ENCODE results near the gene CMC2. TPM values are rescaled to one million over a fixed set of nuclear protein-coding genes. Genes with fewer than 3 reads are reported as not detected.

The CMC2 gene
- total RNA-seq, 2 experiments from 2014 or later, result 89.1 to 99.8 TPM

DNA sequence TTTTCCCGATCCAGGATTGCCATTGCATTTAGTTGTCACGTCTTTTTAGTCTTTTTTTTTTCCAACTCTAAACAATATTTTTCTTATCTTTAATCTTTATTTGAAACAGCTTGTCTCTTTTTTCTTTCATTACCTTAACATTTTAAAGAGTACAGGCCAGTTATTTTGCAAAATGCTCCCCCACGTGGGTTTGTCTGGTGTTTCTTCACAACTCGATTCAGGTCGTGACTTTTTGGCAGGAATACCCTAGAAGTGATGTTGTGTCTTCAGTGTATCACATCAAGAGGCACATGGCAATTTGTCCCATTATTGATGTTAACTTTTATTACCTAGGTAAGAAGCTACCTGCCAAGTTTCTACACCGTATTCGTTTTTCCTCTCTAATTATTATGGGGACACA, 17.9 kb downstream of the CMC2 start:
- BruUV-seq (replicated peaks), result TSS peak; percentile 24
- CTCF ChIA-PET (ENCODE audit: unreplicated experiment), result no interaction called here
- Histone ChIP-seq H3K36me3 (ENCODE audit: insufficient read depth, low read length) (peaks cover 30% of the 10 kb centered on the region), H3K4me2 (ENCODE audit: low read length) (no peak overlapping the region), H4K20me1 (ENCODE audit: insufficient read depth, low read length) (peaks cover 4% of the 10 kb centered on the region; the same call in 1 of the 2 replicates), H3K27ac (ENCODE audit: low read depth, low read length, poor library complexity, severe bottlenecking) (no peak overlapping the region), H3K9me3 (ENCODE audit: low read length) (no peaks in the 10 kb centered on the region), H3K4me3 (ENCODE audit: low read depth, low read length, poor library complexity, severe bottlenecking) (no peak overlapping the region), H2AFZ (ENCODE audit: low read length) (no peak overlapping the region), H3K9me2 (ENCODE audit: insufficient read depth, low read length) (no peaks in the 10 kb centered on the region), H3K4me1 (ENCODE audit: insufficient read depth, low read length, poor library complexity, severe bottlenecking) (no peaks in the 10 kb centered on the region), H3K79me2 (ENCODE audit: insufficient read depth, low read depth, low read length) (peaks cover 38% of the 10 kb centered on the region; the same call in 1 of the 2 replicates)
- intact Hi-C loops (cut with micrococcal nuclease; ENCODE audit: unreplicated experiment), result no loop called here
- POLR2A ChIA-PET, result interaction anchor here (1.1 to 2.2 kb wide), 3 partner anchors 10 to 13 kb away, joined by 3 to 4 read pairs (median 4); no protein-coding TSS in a partner anchor
- DNase-seq (ENCODE audit: low spot score), result no peak
- no peak for TF ChIP-seq EZH2phosphoT487 (IDR thresholded peaks at IDR 0.05; ENCODE audit: borderline replicate concordance, low read depth, low read length)

DNA sequence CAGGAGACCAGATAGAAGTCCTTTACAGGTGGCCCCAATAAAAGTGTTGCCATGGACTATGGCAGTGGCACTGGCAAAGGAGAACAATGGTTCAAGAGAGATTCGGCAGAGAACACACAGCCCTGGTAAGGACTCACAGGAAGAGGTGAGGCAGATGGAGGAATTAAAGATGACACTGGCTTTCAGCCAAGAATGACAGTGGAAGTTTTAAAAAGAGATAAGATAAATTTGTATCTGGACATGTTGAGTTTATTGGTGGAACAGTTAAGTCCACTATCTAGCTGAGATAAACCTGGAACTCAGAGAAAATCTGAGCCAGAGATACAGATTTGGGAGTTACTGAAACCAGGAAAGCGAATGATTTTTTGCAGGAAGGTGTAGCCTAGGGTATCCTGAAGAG, 20.1 kb downstream of the CMC2 start:
- DNase-seq (ENCODE audit: low spot score), result no peak
- CTCF ChIA-PET (ENCODE audit: unreplicated experiment), result no interaction called here
- Histone ChIP-seq H3K9me3 (ENCODE audit: low read length) (no peaks in the 10 kb centered on the region), H2AFZ (ENCODE audit: low read length) (no peak overlapping the region), H3K4me3 (ENCODE audit: low read depth, low read length, poor library complexity, severe bottlenecking) (no peak overlapping the region), H3K27ac (ENCODE audit: low read depth, low read length, poor library complexity, severe bottlenecking) (no peak overlapping the region), H3K4me2 (ENCODE audit: low read length) (no peak overlapping the region), H3K9me2 (ENCODE audit: insufficient read depth, low read length) (no peaks in the 10 kb centered on the region), H3K79me2 (ENCODE audit: insufficient read depth, low read depth, low read length) (peaks cover 17% of the 10 kb centered on the region; the same call in 1 of the 2 replicates), H3K36me3 (ENCODE audit: insufficient read depth, low read length) (peaks cover 19% of the 10 kb centered on the region), H4K20me1 (ENCODE audit: insufficient read depth, low read length) (peaks cover 4% of the 10 kb centered on the region; the same call in 1 of the 2 replicates), H3K4me1 (ENCODE audit: insufficient read depth, low read length, poor library complexity, severe bottlenecking) (no peaks in the 10 kb centered on the region)
- BruUV-seq (replicated peaks), result no TSS peak
- POLR2A ChIA-PET, result interaction anchor here (0.7 kb wide), 1 partner anchor 12 kb away, joined by 3 read pairs; no protein-coding TSS in a partner anchor
- TF ChIP-seq, protein P1, sequence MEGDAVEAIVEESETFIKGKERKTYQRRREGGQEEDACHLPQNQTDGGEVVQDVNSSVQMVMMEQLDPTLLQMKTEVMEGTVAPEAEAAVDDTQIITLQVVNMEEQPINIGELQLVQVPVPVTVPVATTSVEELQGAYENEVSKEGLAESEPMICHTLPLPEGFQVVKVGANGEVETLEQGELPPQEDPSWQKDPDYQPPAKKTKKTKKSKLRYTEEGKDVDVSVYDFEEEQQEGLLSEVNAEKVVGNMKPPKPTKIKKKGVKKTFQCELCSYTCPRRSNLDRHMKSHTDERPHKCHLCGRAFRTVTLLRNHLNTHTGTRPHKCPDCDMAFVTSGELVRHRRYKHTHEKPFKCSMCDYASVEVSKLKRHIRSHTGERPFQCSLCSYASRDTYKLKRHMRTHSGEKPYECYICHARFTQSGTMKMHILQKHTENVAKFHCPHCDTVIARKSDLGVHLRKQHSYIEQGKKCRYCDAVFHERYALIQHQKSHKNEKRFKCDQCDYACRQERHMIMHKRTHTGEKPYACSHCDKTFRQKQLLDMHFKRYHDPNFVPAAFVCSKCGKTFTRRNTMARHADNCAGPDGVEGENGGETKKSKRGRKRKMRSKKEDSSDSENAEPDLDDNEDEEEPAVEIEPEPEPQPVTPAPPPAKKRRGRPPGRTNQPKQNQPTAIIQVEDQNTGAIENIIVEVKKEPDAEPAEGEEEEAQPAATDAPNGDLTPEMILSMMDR (conservative IDR thresholded peaks at IDR 0.05; ENCODE audit: low read length), result no peak
- TF ChIP-seq EZH2phosphoT487 (IDR thresholded peaks at IDR 0.05; ENCODE audit: borderline replicate concordance, low read depth, low read length), result no peak
- intact Hi-C loops (cut with micrococcal nuclease; ENCODE audit: unreplicated experiment), result no loop called here

DNA sequence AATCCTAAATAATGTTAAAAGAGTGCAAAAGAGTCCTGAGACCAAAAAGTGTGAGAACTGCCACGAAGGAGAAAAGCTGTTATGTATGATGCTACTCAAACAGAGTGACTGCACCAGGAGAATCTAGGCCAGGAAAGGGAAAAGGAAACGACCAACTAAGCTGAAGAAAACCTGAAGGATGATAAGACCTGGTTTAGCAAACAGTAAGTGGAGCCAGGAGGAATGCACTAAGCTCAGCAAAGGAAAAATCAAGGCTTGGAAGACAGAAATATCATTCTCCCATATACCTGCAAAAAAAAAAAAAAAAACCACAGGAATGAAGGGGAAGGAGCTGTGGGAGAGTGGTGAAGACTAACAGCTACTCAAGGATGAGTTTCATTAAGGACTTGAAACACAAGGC, 21.1 kb downstream of the CMC2 start:
- peaks cover 19% of the 10 kb centered on the region for H3K36me3 ChIP-seq (ENCODE audit: insufficient read depth, low read length)
- H3K79me2 ChIP-seq (ENCODE audit: insufficient read depth, low read depth, low read length), result peaks cover 11% of the 10 kb centered on the region; the same call in 1 of the 2 replicates
- H3K4me1 ChIP-seq (ENCODE audit: insufficient read depth, low read length, poor library complexity, severe bottlenecking), result no peaks in the 10 kb centered on the region
- BruUV-seq (replicated peaks), result no TSS peak
- H3K9me3 ChIP-seq (ENCODE audit: low read length), result no peaks in the 10 kb centered on the region
- no peak overlapping the region for H3K4me2 ChIP-seq (ENCODE audit: low read length)
- intact Hi-C loops (cut with micrococcal nuclease; ENCODE audit: unreplicated experiment), result no loop called here
- H2AFZ ChIP-seq (ENCODE audit: low read length), result no peak overlapping the region
- no peak overlapping the region for H3K4me3 ChIP-seq (ENCODE audit: low read depth, low read length, poor library complexity, severe bottlenecking)
- DNase-seq (ENCODE audit: low spot score), result no peak
- H3K27ac ChIP-seq (ENCODE audit: low read depth, low read length, poor library complexity, severe bottlenecking), result no peak overlapping the region
- CTCF ChIA-PET (ENCODE audit: unreplicated experiment), result no interaction called here
- POLR2A ChIA-PET, result interaction anchor here (0.6 to 1.2 kb wide), 3 partner anchors 11 to 18 kb away, joined by 3 to 5 read pairs (median 4); no protein-coding TSS in a partner anchor
- H4K20me1 ChIP-seq (ENCODE audit: insufficient read depth, low read length), result peaks cover 4% of the 10 kb centered on the region; the same call in 1 of the 2 replicates
- no peak for TF ChIP-seq EZH2phosphoT487 (IDR thresholded peaks at IDR 0.05; ENCODE audit: borderline replicate concordance, low read depth, low read length)
- TF ChIP-seq, protein P1 (conservative IDR thresholded peaks at IDR 0.05; ENCODE audit: low read length), result no peak
- no peaks in the 10 kb centered on the region for H3K9me2 ChIP-seq (ENCODE audit: insufficient read depth, low read length)

Data from OCI-LY7 (cell line).